ENCODE measurements around the gene LRRFIP1.
"Not testable (repeated sequence)": the region's sequence is repeated elsewhere in the genome, so short reads cannot be mapped to it uniquely, and the experiment has no call there.

The LRRFIP1 gene, protein sequence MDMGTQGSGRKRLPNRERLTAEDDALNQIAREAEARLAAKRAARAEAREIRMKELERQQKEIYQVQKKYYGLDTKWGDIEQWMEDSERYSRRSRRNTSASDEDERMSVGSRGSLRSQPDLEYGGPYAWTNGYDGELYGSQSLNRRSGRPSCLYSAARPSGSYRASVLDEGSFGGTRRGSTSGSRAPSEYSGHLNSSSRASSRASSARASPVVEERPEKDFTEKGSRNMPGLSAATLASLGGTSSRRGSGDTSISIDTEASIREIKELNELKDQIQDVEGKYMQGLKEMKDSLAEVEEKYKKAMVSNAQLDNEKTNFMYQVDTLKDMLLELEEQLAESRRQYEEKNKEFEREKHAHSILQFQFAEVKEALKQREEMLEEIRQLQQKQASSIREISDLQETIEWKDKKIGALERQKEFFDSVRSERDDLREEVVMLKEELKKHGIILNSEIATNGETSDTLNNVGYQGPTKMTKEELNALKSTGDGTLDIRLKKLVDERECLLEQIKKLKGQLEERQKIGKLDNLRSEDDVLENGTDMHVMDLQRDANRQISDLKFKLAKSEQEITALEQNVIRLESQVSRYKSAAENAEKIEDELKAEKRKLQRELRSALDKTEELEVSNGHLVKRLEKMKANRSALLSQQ

GRCh38 chr2:237627441-237628246 is at the start of gene LRRFIP1:
TSS of gene LRRFIP1 (plus strand) at chr2:237627587. CDS start at chr2:237627645, 58 bp downstream.
- DNase-seq: no peak

- DNase-seq: no peak
Measured at GRCh38 chr2:237577956-237578870, 49.2 kb upstream of the LRRFIP1 start.

GRCh38 chr2:237581326-237581725 is 46.1 kb upstream of the LRRFIP1 start:
- no peak for DNase-seq

- no peak for DNase-seq
Measured at GRCh38 chr2:237581751-237582746, 45.3 kb upstream of the LRRFIP1 start.

- DNase-seq: no peak
Measured at GRCh38 chr2:237583385-237584295, 43.7 kb upstream of the LRRFIP1 start.

- DNase-seq: no peak
Measured at GRCh38 chr2:237585590-237586221, 41.7 kb upstream of the LRRFIP1 start.

- no peak for DNase-seq
Measured at GRCh38 chr2:237588044-237588696, 39.2 kb upstream of the LRRFIP1 start.

GRCh38 chr2:237590272-237591140 is 36.9 kb upstream of the LRRFIP1 start, which contains the start of gene RAB17:
TSS of gene RAB17 (minus strand) at chr2:237590734. CDS start at chr2:237586154, 4,580 bp downstream.
- no peak for DNase-seq

DNA sequence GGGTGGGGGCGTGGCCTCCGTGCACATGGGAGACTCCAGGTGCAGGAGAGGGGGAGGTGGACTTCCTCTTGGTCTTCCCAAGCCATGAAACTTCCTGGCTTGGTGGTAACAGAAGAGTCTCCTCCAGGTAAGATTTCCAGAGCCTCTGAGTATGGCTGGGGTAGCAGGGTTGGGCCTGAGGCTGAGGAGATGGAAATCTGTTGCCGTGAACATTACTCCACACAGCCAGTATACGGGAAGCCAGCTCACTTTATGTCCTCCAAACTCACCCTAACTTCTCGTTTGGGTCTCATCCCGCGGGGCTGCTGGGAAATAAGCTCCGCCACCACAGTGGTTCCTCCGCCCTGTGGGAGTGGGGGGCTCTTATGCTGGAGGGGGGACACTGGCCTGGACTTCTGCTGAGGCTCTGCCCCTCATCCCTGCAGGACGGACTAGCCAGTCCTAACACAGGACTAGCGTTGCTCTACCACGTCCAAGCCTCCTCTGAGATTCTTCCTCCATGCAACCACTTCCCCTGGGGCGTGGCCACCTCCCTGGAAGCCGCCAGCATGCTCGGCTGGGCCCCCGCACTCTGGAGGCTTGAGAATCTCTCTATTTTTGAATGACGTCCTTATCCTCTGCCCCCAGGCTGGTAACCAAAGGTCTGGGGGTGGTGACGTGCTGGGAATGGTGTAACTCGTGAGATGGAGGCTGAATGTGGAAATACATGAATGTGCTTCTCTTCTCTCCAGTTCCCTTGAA is 36.1 kb upstream of the LRRFIP1 start:
- DNase-seq: no peak

DNA sequence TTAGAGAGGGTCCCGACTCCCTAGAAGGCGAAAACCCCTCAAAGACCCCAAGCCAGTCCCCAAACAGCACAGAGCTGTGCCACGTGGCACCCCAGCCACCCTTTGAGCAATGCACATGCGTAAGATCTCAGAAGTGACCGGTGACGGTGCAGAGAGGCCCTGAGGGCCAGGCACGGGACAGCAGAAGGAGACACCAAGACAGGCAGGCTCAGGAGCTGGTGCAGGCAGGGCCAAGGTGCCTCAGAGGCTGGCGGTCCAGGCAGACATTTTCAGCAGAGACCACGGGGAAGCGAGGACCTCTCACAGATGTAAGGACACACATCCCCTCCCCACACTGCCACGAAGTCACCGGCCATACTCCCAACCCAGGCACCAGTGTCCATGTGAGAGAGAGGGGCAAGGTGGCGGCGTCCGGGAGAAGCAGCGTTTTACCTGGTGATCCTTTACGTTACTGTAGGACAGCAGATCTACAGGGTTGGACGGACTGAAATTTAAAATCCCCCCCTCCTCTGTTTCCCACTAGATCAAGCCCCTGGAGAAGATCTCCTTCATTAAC is 34.9 kb upstream of the LRRFIP1 start:
- no peak for DNase-seq

- no peak for DNase-seq
Measured at GRCh38 chr2:237593036-237593435, 34.4 kb upstream of the LRRFIP1 start.

DNA sequence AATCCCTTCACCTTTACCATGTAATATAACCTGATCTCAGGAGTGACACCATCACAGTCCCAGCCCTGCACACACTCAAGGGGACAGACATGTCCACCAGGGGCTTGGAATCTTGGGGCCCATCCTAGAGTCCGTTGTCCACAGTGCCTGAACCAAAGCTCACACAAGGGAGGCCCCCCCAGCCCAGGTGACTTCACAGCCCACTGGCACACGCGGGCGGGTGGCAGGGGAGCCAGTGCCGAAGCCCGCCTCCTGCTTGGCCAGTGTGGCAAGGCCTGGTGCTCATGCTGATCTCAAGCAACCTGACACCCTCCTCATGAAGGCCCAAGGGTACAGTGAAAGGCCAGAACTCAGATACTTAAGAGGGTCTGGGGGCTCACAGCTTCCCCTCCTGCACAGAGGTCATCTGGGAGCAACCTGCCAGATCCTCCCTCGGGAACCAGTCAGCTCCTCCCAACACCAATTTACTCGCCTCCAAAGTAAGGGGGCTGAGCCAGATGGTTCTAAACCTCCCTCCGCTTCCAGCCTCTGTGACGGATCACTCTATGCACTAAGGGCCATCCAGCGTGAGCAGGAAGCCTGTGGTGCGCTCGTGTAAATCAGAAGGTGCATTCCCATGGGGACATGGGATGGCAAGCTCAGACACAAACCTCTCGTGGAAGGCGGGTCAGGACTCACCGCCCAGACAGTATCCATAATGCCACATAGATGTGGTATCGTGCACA is 33.6 kb upstream of the LRRFIP1 start:
- DNase-seq: no peak

DNA sequence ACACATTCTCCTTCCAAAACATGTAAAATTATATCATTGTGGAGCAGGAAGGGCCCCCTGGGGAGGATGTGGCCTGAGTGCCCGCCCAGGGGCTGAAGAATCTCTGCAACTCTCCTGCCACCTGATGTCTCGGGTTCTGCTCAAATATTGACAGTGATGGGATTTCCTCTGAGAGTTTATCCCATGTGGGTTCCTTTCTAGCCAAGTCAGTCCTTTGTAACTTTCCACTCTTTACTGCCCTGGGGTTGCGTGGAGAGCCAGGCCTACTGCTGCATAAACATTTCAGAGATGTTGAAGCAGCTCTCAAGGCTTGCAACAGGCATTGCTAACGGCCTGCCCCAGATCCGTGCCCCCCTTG is 32.9 kb upstream of the LRRFIP1 start:
- no peak for DNase-seq

DNA sequence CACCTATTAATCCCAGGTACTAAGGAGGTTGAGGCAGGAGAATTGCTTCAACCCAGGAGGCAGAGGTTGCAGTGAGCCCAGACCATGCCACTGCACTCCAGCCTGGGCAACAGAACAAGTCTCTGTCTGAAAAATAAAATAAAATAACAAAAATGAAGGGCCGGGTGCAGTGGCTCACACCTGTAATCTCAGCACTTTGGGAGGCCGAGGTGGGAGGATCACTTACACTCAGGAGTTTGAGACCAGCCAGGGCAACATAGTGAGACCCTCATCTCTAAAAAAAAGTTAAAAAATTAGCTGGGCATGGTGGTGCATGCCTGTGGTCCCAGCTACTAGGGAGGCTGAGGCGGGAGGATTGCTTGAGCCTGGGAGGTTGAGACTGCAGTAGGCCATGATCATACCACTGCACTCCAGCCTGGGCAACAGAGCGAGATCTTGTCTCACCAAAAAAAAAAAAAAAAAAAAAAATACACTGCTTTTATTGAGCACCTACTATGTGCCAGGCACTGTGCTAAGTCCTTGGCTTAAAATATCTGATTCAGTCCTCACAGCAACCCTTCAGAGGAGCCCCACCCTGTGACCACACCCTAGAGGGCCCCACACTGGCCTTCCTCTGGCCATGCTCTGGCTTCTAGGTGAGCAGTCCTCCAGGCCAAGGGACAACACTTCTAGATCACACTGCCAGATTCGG is 31.4 kb upstream of the LRRFIP1 start:
- DNase-seq: not testable (repeated sequence)

- DNase-seq: no peak
Measured at GRCh38 chr2:237596520-237597195, 30.7 kb upstream of the LRRFIP1 start.

Measured in activated CD4-positive, CD25-positive, alpha-beta regulatory T cell (primary cell).